Pancreas (tissue), 10 donors: ENCODE results near the gene GOLPH3L. TPM values are rescaled to one million over a fixed set of nuclear protein-coding genes. Genes with fewer than 3 reads are reported as not detected.
"Not testable (repeated sequence)": the region's sequence is repeated elsewhere in the genome, so short reads cannot be mapped to it uniquely, and the experiment has no call there.

Experiments used
- ATAC-seq, 4 donors: fragments of 200-7000 bp; cut with Tn5 transposase; one replicate each; pipeline versions ENCODE4 v1.8.0 to v1.9.1; 2020; ENCODE audit warnings: mild to moderate bottlenecking in 4 of 4, moderate library complexity in 4 of 4
- DNase-seq, 6 donors: peaks; one replicate each; pipeline ENCODE4 v3.0.0-alpha.2; 2020
- FAIRE-seq: peaks from 2 replicates; lab custom pipeline; 2012; peaks lifted over from hg19 to GRCh38; lab: Jason Lieb, UNC
- H3K27ac ChIP-seq, 4 donors: fragments of 200-600 bp; sonication (generic); 1 replicate in 3 of 4; 2 replicates in 1 of 4; pipeline versions ENCODE4 v1.5.0 to v1.8.0; 2020
- H3K27me3 ChIP-seq, 4 donors: fragments of 200-600 bp; one replicate each; pipeline ENCODE4 v1.8.0; 2021
- H3K36me3 ChIP-seq, 3 donors: fragments of 200-600 bp; sonication (generic) in 1 of 3; one replicate each; pipeline versions ENCODE4 v1.5.0 to v1.8.0; 2020 to 2021
- H3K4me1 ChIP-seq, 3 donors: fragments of 200-600 bp; one replicate each; pipeline ENCODE4 v1.8.0; 2021
- H3K4me3 ChIP-seq, 4 donors: fragments of 200-600 bp; sonication (generic) in 2 of 4; one replicate each; pipeline versions ENCODE4 v1.5.0 to v1.8.0; 2020 to 2021
- H3K9me3 ChIP-seq, 4 donors: fragments of 200-600 bp; one replicate each; pipeline ENCODE4 v1.8.0; 2021
- WGBS, 2 donors: extraction: QIAGEN DNeasy Blood & Tissue Kit; methylation state at CpG; one replicate each; pipeline ENCODE4 v1.1.7; 2013; 5-methylcytosine and 5-hydroxymethylcytosine counted together
- intact Hi-C, 3 donors: fragments of 100-400 bp; cut with DNase I; formaldehyde crosslinking; loops; one replicate each; pipeline versions ENCODE4 v1.11.1 to v1.14.2; 2022
- polyA plus RNA-seq, 2 donors: library from polyadenylated mRNA; stranded (reverse); fragments of 200-250 nt; gene quantifications; one replicate each; pipeline ENCODE4 v1.2.3, GENCODE V29; 2013
- total RNA-seq, 6 donors: library from RNA; stranded (reverse); fragmentation: NEBNext Ultra II Directional in 4 of 6; extraction: Animal tissue kit (Norgen Biotek cat#: 25700) in 4 of 6; gene quantifications; one replicate each; pipeline versions ENCODE4 v1.2.1 to v1.2.4, GENCODE V29; 2021 to 2023
- TF ChIP-seq, protein P1 (sequence below), 4 donors: fragments of 200-600 bp; sonication (generic) in 3 of 4; IDR thresholded peaks; one replicate each; pipeline versions ENCODE4 v1.5.0 to v1.8.0; 2021; ENCODE audit warnings: antibody characterized with exemption in 4 of 4
- donor health status: healthy with polysubstance abuse.
- donor health status: DM: no; HTN: no; CAD: no; lungs with moderate emphysema.
- donor health status: DM: no; HTN: no; CAD: no.
- donor health status: control.
- donor health status: control.
- donor health status: Bipolar disorder and iron deficiency.
- donor health status: DM: yes; HTN: yes; CAD: no.
- donor health status: DM: no; HTN: no; CAD: no.
- donor health status: DM: no; HTN: no; CAD: no.
- donor health status: DM: yes; HTN: yes; CAD: no.

GOLPH3L gene
- total and polyA plus RNA-seq, 8 donors = 10.5 to 34.8 (median 23.3) TPM

DNA sequence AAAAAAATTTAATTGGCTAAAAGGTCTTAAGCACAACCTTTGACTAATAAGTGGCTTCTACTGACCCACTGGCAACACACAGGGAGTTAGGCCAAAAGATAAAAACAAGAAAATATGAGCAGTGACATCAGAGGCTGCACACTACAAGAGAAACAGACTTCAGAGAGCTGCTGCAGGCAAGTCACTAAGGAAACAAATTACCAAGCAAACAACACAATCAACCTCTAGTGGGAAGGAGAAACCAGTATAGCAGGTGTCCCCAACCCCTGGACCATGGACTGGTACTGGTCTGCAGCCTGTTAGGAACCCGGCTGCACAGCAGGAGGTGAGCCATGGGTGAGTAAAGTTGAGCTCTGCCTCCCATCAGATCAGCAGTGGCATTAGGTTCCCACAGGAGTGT is 46.8 kb downstream of the GOLPH3L start:
- H3K36me3 ChIP-seq = peaks cover 0 to 18% (median 13%) of the 10 kb centered on the region in 3 donors
- DNase-seq (peak in 5 of 6 donors; percentile 74 to 86 (median 78)), FAIRE-seq (no peak), ATAC-seq (peak; percentile 94 to 97 (median 96))
- peak overlapping the region; percentile 34 to 58 (median 48) for H3K27ac ChIP-seq
- TF ChIP-seq, protein P1, sequence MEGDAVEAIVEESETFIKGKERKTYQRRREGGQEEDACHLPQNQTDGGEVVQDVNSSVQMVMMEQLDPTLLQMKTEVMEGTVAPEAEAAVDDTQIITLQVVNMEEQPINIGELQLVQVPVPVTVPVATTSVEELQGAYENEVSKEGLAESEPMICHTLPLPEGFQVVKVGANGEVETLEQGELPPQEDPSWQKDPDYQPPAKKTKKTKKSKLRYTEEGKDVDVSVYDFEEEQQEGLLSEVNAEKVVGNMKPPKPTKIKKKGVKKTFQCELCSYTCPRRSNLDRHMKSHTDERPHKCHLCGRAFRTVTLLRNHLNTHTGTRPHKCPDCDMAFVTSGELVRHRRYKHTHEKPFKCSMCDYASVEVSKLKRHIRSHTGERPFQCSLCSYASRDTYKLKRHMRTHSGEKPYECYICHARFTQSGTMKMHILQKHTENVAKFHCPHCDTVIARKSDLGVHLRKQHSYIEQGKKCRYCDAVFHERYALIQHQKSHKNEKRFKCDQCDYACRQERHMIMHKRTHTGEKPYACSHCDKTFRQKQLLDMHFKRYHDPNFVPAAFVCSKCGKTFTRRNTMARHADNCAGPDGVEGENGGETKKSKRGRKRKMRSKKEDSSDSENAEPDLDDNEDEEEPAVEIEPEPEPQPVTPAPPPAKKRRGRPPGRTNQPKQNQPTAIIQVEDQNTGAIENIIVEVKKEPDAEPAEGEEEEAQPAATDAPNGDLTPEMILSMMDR (IDR thresholded peaks at IDR 0.05) = no peak
- intact Hi-C loops = no loop called here
- H3K4me3 ChIP-seq = no peak overlapping the region
- no peaks in the 10 kb centered on the region for H3K27me3 ChIP-seq
- no peaks in the 10 kb centered on the region for H3K9me3 ChIP-seq
- WGBS, 2 donors = 8 to 17% methylated on average over 1 of the region's 1 CpG
- H3K4me1 ChIP-seq = peaks cover 9 to 29% (median 18%) of the 10 kb centered on the region in 3 donors

- H3K4me3 ChIP-seq = no peak overlapping the region
- no peaks in the 10 kb centered on the region for H3K9me3 ChIP-seq
- intact Hi-C loops = no loop called here
- H3K27me3 ChIP-seq = no peaks in the 10 kb centered on the region
- WGBS, 2 donors = 64 to 70% methylated on average over 5 of the region's 5 CpGs
- peaks cover 7 to 23% (median 18%) of the 10 kb centered on the region in 3 donors for H3K4me1 ChIP-seq
- no peak for DNase-seq
- H3K36me3 ChIP-seq = peaks cover 0 to 18% (median 13%) of the 10 kb centered on the region in 3 donors
- no peak for FAIRE-seq
- TF ChIP-seq, protein P1 (IDR thresholded peaks at IDR 0.05) = no peak
- H3K27ac ChIP-seq = peak overlapping the region; percentile 34 to 58 (median 44)
- ATAC-seq = no peak
Observed at GRCh38 chr1:150649441-150650075, 47.4 kb downstream of the GOLPH3L start.

- no peak for DNase-seq
- no peaks in the 10 kb centered on the region for H3K27me3 ChIP-seq
- WGBS, 2 donors = 87 to 88% methylated on average over 4 of the region's 4 CpGs
- intact Hi-C loops = no loop called here
- H3K27ac ChIP-seq = no peak overlapping the region
- no peaks in the 10 kb centered on the region for H3K4me1 ChIP-seq
- H3K9me3 ChIP-seq = no peaks in the 10 kb centered on the region
- H3K36me3 ChIP-seq = peaks cover 0 to 4% (median 4%) of the 10 kb centered on the region in 3 donors
- FAIRE-seq = no peak
- no peak for ATAC-seq
- H3K4me3 ChIP-seq = no peak overlapping the region
- TF ChIP-seq, protein P1 (IDR thresholded peaks at IDR 0.05) = no peak
Observed at GRCh38 chr1:150642296-150642695, 54.7 kb downstream of the GOLPH3L start.

DNA sequence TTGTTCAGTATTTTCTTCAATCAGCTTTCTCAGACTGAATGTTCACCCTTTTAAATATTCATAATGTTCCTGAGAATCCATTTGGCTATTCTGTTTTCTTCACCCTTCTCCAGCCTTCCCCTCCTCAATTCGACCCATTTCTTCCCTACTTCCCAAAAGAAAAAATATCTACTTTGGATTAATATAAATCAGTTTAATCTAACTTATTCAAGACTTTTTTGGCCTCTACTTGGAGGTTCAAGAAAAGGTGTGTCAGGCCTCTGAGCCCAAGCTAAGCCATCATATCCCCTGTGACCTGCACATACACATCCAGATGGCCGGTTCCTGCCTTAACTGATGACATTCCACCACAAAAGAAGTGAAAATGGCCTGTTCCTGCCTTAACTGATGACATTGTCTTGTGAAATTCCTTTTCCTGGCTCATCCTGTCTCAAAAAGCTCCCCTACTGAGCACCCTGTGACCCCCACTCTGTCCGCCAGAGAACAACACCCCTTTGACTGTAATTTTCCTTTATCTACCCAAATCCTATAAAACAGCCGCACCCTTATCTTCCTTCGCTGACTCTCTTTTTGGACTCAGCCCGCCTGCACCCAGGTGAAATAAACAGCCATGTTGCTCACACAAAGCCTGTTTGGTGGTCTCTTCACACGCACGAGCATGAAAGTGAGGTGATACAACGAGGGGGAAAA is 55.7 kb downstream of the GOLPH3L start:
- H3K4me1 ChIP-seq, intact Hi-C loops, DNase-seq, FAIRE-seq, H3K27ac ChIP-seq, H3K9me3 ChIP-seq, ATAC-seq, H3K27me3 ChIP-seq, H3K36me3 ChIP-seq, H3K4me3 ChIP-seq: not testable (repeated sequence)
- WGBS, 2 donors = 86 to 92% methylated on average over 9 of the region's 9 CpGs

- H3K4me1 ChIP-seq, DNase-seq, intact Hi-C loops, H3K27me3 ChIP-seq, H3K9me3 ChIP-seq, H3K4me3 ChIP-seq, H3K27ac ChIP-seq, H3K36me3 ChIP-seq, ATAC-seq, FAIRE-seq: not testable (repeated sequence)
- WGBS, 2 donors = 96% methylated on average over 6 of the region's 6 CpGs
Observed at GRCh38 chr1:150638430-150638829, 58.5 kb downstream of the GOLPH3L start.

DNA sequence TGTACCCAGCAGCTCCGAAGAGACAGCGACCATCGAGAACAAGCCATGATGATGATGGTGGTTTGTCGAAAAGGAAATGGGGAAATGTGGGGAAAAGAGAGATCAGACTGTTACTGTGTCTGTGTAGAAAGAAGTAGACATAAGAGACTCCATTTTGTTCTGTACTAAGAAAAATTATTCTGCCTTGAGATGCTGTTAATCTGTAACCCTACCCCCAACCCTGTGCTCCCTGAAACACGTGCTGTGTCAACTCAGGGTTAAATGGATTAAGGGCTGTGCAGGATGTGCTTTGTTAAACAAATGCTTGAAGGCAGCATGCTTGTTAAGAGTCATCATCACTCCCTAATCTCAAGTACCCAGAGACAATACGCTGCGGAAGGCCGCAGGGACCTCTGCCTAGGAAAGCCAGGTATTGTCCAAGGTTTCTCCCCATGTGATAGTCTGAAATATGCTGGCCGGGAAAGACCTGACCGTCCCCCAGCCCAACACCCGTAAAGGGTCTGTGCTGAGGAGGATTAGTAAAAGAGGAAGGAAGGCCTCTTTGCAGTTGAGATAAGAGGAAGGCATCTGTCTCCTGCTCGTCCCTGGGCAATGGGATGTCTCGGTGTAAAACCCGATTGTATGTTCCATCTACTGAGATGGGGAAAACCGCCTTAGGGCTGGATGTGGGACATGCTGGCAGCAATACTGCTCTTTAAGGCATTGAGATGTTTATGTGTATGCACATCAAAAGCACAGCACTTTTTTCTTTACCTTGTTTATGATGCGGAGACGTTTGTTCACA is 61.9 kb downstream of the GOLPH3L start:
- H3K4me3 ChIP-seq, intact Hi-C loops, DNase-seq, H3K36me3 ChIP-seq, H3K4me1 ChIP-seq, H3K27ac ChIP-seq, H3K27me3 ChIP-seq, ATAC-seq, FAIRE-seq, H3K9me3 ChIP-seq: not testable (repeated sequence)
- 81 to 88% methylated on average over 15 of the region's 17 CpGs for WGBS, 2 donors
